ENCODE measurements around the gene LIMCH1.

DNA sequence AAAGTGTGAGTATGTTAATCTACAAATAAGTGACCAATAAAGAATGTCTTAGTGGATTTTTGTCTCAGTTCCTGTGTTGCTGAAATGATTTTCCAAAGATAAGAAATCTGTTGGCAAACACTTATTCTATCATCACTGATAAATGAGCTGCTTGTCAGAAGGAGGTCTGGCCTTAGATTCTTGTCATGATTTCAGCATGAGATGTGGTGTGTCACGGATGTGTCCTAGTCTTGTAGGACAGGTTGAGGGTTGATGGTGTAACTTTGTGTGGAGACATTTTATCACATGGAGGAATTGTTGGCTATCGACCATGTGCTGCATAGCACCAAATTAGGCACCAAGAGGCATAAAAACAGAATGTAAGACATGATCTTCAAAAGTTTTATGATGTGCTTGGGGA is 31.8 kb upstream of the LIMCH1 start:
- TF ChIP-seq, protein P1, sequence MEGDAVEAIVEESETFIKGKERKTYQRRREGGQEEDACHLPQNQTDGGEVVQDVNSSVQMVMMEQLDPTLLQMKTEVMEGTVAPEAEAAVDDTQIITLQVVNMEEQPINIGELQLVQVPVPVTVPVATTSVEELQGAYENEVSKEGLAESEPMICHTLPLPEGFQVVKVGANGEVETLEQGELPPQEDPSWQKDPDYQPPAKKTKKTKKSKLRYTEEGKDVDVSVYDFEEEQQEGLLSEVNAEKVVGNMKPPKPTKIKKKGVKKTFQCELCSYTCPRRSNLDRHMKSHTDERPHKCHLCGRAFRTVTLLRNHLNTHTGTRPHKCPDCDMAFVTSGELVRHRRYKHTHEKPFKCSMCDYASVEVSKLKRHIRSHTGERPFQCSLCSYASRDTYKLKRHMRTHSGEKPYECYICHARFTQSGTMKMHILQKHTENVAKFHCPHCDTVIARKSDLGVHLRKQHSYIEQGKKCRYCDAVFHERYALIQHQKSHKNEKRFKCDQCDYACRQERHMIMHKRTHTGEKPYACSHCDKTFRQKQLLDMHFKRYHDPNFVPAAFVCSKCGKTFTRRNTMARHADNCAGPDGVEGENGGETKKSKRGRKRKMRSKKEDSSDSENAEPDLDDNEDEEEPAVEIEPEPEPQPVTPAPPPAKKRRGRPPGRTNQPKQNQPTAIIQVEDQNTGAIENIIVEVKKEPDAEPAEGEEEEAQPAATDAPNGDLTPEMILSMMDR (conservative IDR thresholded peaks at IDR 0.05; ENCODE audit: low read length), result no peak
- no peak for TF ChIP-seq EZH2phosphoT487 (IDR thresholded peaks at IDR 0.05; ENCODE audit: borderline replicate concordance)

All from Loucy (cell line).